Esophagus squamous epithelium (tissue), 4 donors: ENCODE measurements around the gene PIGV.

ENCODE experiments used
- CTCF ChIP-seq, 6 experiments: fragments of 450-650 bp in 4 of 6; fragments of 200-600 bp in 2 of 6; sonication (generic) in 2 of 6; IDR thresholded peaks; one replicate each; pipeline ENCODE4 v1.5.1; 2016 to 2019; ENCODE audit warnings: antibody characterized with exemption in 6 of 6, mild to moderate bottlenecking in 4 of 6, moderate library complexity in 4 of 6
- POLR2A ChIP-seq, 4 donors: fragments of 450-650 bp; IDR thresholded peaks; one replicate each; pipeline ENCODE4 v1.6.1; 2017; ENCODE audit warnings: antibody characterized with exemption in 4 of 4, mild to moderate bottlenecking in 4 of 4, moderate library complexity in 3 of 4

GRCh38 chr1:26759531-26759930 lies 28.2 kb upstream of the PIGV start:
- TF ChIP-seq POLR2A (IDR thresholded peaks at IDR 0.05) = no peak
- TF ChIP-seq CTCF (IDR thresholded peaks at IDR 0.05) = no peak
